Germinal center (tissue), 1 donor: ENCODE data around the gene ABHD12.
"Not testable (repeated sequence)": the region's sequence is repeated elsewhere in the genome, so short reads cannot be mapped to it uniquely, and the experiment has no call there.

Source experiments
- DNase-seq: peaks from one replicate; pipeline ENCODE4 v3.0.0; 2012; ENCODE audit warnings: mixed read lengths, low spot score

ABHD12 gene

GRCh38 chr20:25321991-25322390 lies 68.6 kb downstream of the ABHD12 start:
- no peak for DNase-seq

GRCh38 chr20:25321262-25321831 lies 69.3 kb downstream of the ABHD12 start:
- no peak for DNase-seq

- DNase-seq = no peak
Observed at GRCh38 chr20:25320035-25320800, 70.4 kb downstream of the ABHD12 start.

GRCh38 chr20:25319241-25320034 lies 71.2 kb downstream of the ABHD12 start:
- no peak for DNase-seq

- peak; percentile 67 for DNase-seq
Observed at GRCh38 chr20:25318471-25319240, 72.0 kb downstream of the ABHD12 start.

GRCh38 chr20:25317351-25318075 lies 73.1 kb downstream of the ABHD12 start:
- no peak for DNase-seq

GRCh38 chr20:25316506-25317190 lies 74.0 kb downstream of the ABHD12 start:
- no peak for DNase-seq

GRCh38 chr20:25315418-25316210 lies 75.0 kb downstream of the ABHD12 start:
- no peak for DNase-seq

- DNase-seq = no peak
Observed at GRCh38 chr20:25314497-25315417, 75.9 kb downstream of the ABHD12 start.

GRCh38 chr20:25313593-25313992 lies 77.0 kb downstream of the ABHD12 start:
- no peak for DNase-seq

- DNase-seq = not testable (repeated sequence)
Observed at GRCh38 chr20:25312716-25313115, 77.9 kb downstream of the ABHD12 start.

- DNase-seq = no peak
Observed at GRCh38 chr20:25310921-25311728, 79.5 kb downstream of the ABHD12 start.

GRCh38 chr20:25310268-25310920 lies 80.2 kb downstream of the ABHD12 start:
- DNase-seq = no peak

- no peak for DNase-seq
Observed at GRCh38 chr20:25309395-25310267, 81.0 kb downstream of the ABHD12 start.

GRCh38 chr20:25308671-25309394 lies 81.8 kb downstream of the ABHD12 start:
- DNase-seq = no peak

GRCh38 chr20:25308083-25308491 lies 82.5 kb downstream of the ABHD12 start:
- DNase-seq = no peak
